Thymus (tissue), 11 donors: ENCODE results near the gene TMBIM1. TPM values are rescaled to one million over a fixed set of nuclear protein-coding genes. Genes with fewer than 3 reads are reported as not detected.

Source experiments
- DNase-seq, 9 donors: peaks; one replicate each; pipeline ENCODE4 v3.0.0-alpha.2; 2013; ENCODE audit warnings: low spot score in 9 of 9, low read depth in 6 of 9, missing footprints in 1 of 9
- H3K27ac ChIP-seq, 2 donors: one replicate each; pipeline ENCODE4 v1.5.1; 2013; ENCODE audit warnings: control low read depth in 1 of 2, low read depth in 1 of 2, low read length in 1 of 2, mild to moderate bottlenecking in 1 of 2, moderate library complexity in 1 of 2
- H3K27me3 ChIP-seq, 2 donors: one replicate each; pipeline ENCODE4 v1.5.1; 2013; ENCODE audit warnings: low read length in 1 of 2; ENCODE audit not compliant: control insufficient read depth in 2 of 2, insufficient read depth in 1 of 2
- H3K36me3 ChIP-seq, 2 donors: one replicate each; pipeline ENCODE4 v1.5.1; 2013; ENCODE audit warnings: low read length in 1 of 2, mild to moderate bottlenecking in 1 of 2, moderate library complexity in 1 of 2; ENCODE audit not compliant: control insufficient read depth in 2 of 2, insufficient read depth in 2 of 2
- H3K4me1 ChIP-seq, 2 donors: one replicate each; pipeline ENCODE4 v1.5.1; 2013; ENCODE audit warnings: low read length in 2 of 2; ENCODE audit not compliant: control insufficient read depth in 2 of 2, insufficient read depth in 2 of 2
- H3K4me3 ChIP-seq, 2 donors: one replicate each; pipeline ENCODE4 v1.5.1; 2013; ENCODE audit warnings: low read length in 2 of 2, control low read depth in 1 of 2, mild to moderate bottlenecking in 1 of 2
- H3K9me3 ChIP-seq, 2 donors: one replicate each; pipeline ENCODE4 v1.5.1; 2013; ENCODE audit warnings: low read length in 1 of 2, mild to moderate bottlenecking in 1 of 2; ENCODE audit not compliant: control insufficient read depth in 2 of 2, insufficient read depth in 1 of 2
- WGBS: extraction: QIAGEN DNeasy Blood & Tissue Kit; methylation state at CpG from one replicate; pipeline ENCODE4 v1.1.7; 2013; 5-methylcytosine and 5-hydroxymethylcytosine counted together
- polyA plus RNA-seq: library from polyadenylated mRNA; stranded (reverse); fragments of 200-250 nt; gene quantifications from one replicate; pipeline ENCODE4 v1.2.3, GENCODE V29; 2013
- total RNA-seq: library from RNA; stranded (reverse); fragments of 120-200 nt; gene quantifications from one replicate; pipeline ENCODE4 v1.2.4, GENCODE V29; 2013
- donor health status: healthy.

TMBIM1 gene
- total and polyA plus RNA-seq, 2 donors, result 44.0 to 56.2 TPM

GRCh38 chr2:218271865-218272530, 20.3 kb downstream of the TMBIM1 start:
- no peak for DNase-seq
- Histone ChIP-seq H3K9me3 (peaks cover 0 to 7% of the 10 kb centered on the region in 2 donors), H3K27me3 (no peaks in the 10 kb centered on the region), H3K27ac (peak overlapping the region in 1 of 2 donors; percentile 52), H3K4me1 (peaks cover 14 to 30% of the 10 kb centered on the region in 2 donors), H3K4me3 (no peak overlapping the region), H3K36me3 (peaks cover 42 to 45% of the 10 kb centered on the region in 2 donors)
- 90% methylated on average over 5 of the region's 5 CpGs for WGBS

GRCh38 chr2:218271487-218271797, 20.9 kb downstream of the TMBIM1 start:
- no peak overlapping the region for H3K27ac ChIP-seq
- peaks cover 0 to 7% of the 10 kb centered on the region in 2 donors for H3K9me3 ChIP-seq
- 84% methylated on average over 4 of the region's 4 CpGs for WGBS
- no peak for DNase-seq
- H3K4me3 ChIP-seq, result peak overlapping the region in 1 of 2 donors; percentile 93
- peaks cover 43 to 45% of the 10 kb centered on the region in 2 donors for H3K36me3 ChIP-seq
- H3K27me3 ChIP-seq, result no peaks in the 10 kb centered on the region
- H3K4me1 ChIP-seq, result peaks cover 14 to 30% of the 10 kb centered on the region in 2 donors

GRCh38 chr2:218270721-218271486, 21.4 kb downstream of the TMBIM1 start:
- Histone ChIP-seq H3K36me3 (peaks cover 43 to 45% of the 10 kb centered on the region in 2 donors), H3K4me3 (peak overlapping the region; percentile 86 to 93), H3K9me3 (peaks cover 0 to 7% of the 10 kb centered on the region in 2 donors), H3K27me3 (no peaks in the 10 kb centered on the region), H3K4me1 (peaks cover 14 to 30% of the 10 kb centered on the region in 2 donors), H3K27ac (peak overlapping the region; percentile 45 to 53)
- no peak for DNase-seq
- WGBS, result 12% methylated on average over 23 of the region's 23 CpGs

- peak within 1 kb of the TSS; percentile 86 to 93 for H3K4me3 ChIP-seq
- peak within 1 kb of the TSS; percentile 64 to 74 for H3K27ac ChIP-seq
- peaks cover 0 to 7% of the 10 kb centered on the region in 2 donors for H3K9me3 ChIP-seq
- H3K27me3 ChIP-seq, result no peaks in the 10 kb centered on the region
- peaks cover 43 to 45% of the 10 kb centered on the region in 2 donors for H3K36me3 ChIP-seq
- WGBS, result under 1% methylated on average over 64 of the region's 64 CpGs
- peak; percentile 97 to 100 (median 100) for DNase-seq
- peaks cover 14 to 30% of the 10 kb centered on the region in 2 donors for H3K4me1 ChIP-seq
Measured at GRCh38 chr2:218269900-218270720, 22.2 kb downstream of the TMBIM1 start, which contains the start of the genes AAMP and PNKD. TSS of gene AAMP (minus strand) at chr2:218270137. CDS start at chr2:218270086, 51 bp downstream. TSS of gene PNKD (plus strand) at chr2:218270519. CDS start at chr2:218270536, 17 bp downstream.

- DNase-seq, result no peak
- H3K4me3 ChIP-seq, result no peak overlapping the region
- H3K36me3 ChIP-seq, result peaks cover 47 to 48% of the 10 kb centered on the region in 2 donors
- no peak overlapping the region for H3K27ac ChIP-seq
- H3K9me3 ChIP-seq, result peaks cover 0 to 7% of the 10 kb centered on the region in 2 donors
- H3K4me1 ChIP-seq, result peaks cover 14 to 25% of the 10 kb centered on the region in 2 donors
- H3K27me3 ChIP-seq, result no peaks in the 10 kb centered on the region
- WGBS, result 98% methylated on average over 6 of the region's 6 CpGs
Measured at GRCh38 chr2:218267259-218267658, 25.0 kb downstream of the TMBIM1 start.

GRCh38 chr2:218266316-218266979, 25.9 kb downstream of the TMBIM1 start:
- no peak overlapping the region for H3K27ac ChIP-seq
- peaks cover 44 to 45% of the 10 kb centered on the region in 2 donors for H3K36me3 ChIP-seq
- WGBS, result 99% methylated on average over 15 of the region's 15 CpGs
- peaks cover 12 to 19% of the 10 kb centered on the region in 2 donors for H3K4me1 ChIP-seq
- DNase-seq, result no peak
- H3K4me3 ChIP-seq, result no peak overlapping the region
- H3K9me3 ChIP-seq, result peaks cover 0 to 7% of the 10 kb centered on the region in 2 donors
- no peaks in the 10 kb centered on the region for H3K27me3 ChIP-seq

GRCh38 chr2:218265626-218266025, 26.7 kb downstream of the TMBIM1 start:
- WGBS, result 96% methylated on average over 8 of the region's 8 CpGs
- Histone ChIP-seq H3K4me1 (peaks cover 5 to 11% of the 10 kb centered on the region in 2 donors), H3K9me3 (peaks cover 0 to 7% of the 10 kb centered on the region in 2 donors), H3K36me3 (peaks cover 44 to 45% of the 10 kb centered on the region in 2 donors), H3K27ac (no peak overlapping the region), H3K27me3 (no peaks in the 10 kb centered on the region), H3K4me3 (no peak overlapping the region)
- DNase-seq, result no peak

GRCh38 chr2:218264773-218265561, 27.3 kb downstream of the TMBIM1 start:
- no peak overlapping the region for H3K4me3 ChIP-seq
- WGBS, result 97% methylated on average over 22 of the region's 22 CpGs
- no peak for DNase-seq

More at GRCh38 chr2:218264773-218265561, 27.3 kb downstream of the TMBIM1 start:
- Histone ChIP-seq H3K4me1 (peaks cover 5 to 11% of the 10 kb centered on the region in 2 donors), H3K9me3 (peaks cover 0 to 3% of the 10 kb centered on the region in 2 donors), H3K27me3 (no peaks in the 10 kb centered on the region), H3K36me3 (peaks cover 44 to 45% of the 10 kb centered on the region in 2 donors), H3K27ac (no peak overlapping the region)
